Posterior vena cava (tissue), 2 donors: ENCODE data around the gene IL6ST. TPM values are rescaled to one million over a fixed set of nuclear protein-coding genes. Genes with fewer than 3 reads are reported as not detected.

Experiments used
- DNase-seq: peaks from one replicate; pipeline ENCODE4 v3.0.0-alpha.2; 2020; ENCODE audit warnings: low spot score
- intact Hi-C, 2 donors: fragments of 100-400 bp; cut with DNase I; formaldehyde crosslinking; loops; one replicate each; pipeline versions ENCODE4 v1.14.1 to v1.14.2; 2022 to 2023
- total RNA-seq, 2 donors: library from RNA; stranded (reverse); fragmentation: NEBNext Ultra II Directional; extraction: Animal tissue kit (Norgen Biotek cat#: 25700); gene quantifications; one replicate each; pipeline ENCODE4 v1.2.1, GENCODE V29; 2021
- donor health status: DM: yes; HTN: yes; CAD: no.
- donor health status: DM: yes; HTN: yes; CAD: no.

The IL6ST gene
- total RNA-seq, 2 donors from 2014 or later: 359 to 375 TPM

GRCh38 chr5:55927861-55928655 is 66.7 kb downstream of the IL6ST start:
- intact Hi-C loops: no loop called here
- DNase-seq: no peak

- intact Hi-C loops: no loop called here
- no peak for DNase-seq
Observed at GRCh38 chr5:55926476-55926875, 68.3 kb downstream of the IL6ST start.

- intact Hi-C loops: no loop called here
- no peak for DNase-seq
Observed at GRCh38 chr5:55925712-55926111, 69.1 kb downstream of the IL6ST start.

GRCh38 chr5:55925181-55925580 is 69.6 kb downstream of the IL6ST start:
- DNase-seq: no peak
- intact Hi-C loops: no loop called here

- intact Hi-C loops: no loop called here
- no peak for DNase-seq
Observed at GRCh38 chr5:55924744-55925143, 70.0 kb downstream of the IL6ST start.

- DNase-seq: no peak
- intact Hi-C loops: no loop called here
Observed at GRCh38 chr5:55923865-55924500, 70.8 kb downstream of the IL6ST start.

GRCh38 chr5:55923177-55923771 is 71.5 kb downstream of the IL6ST start:
- no peak for DNase-seq
- intact Hi-C loops: no loop called here

GRCh38 chr5:55921617-55922016 is 73.1 kb downstream of the IL6ST start:
- intact Hi-C loops: no loop called here
- DNase-seq: no peak

- intact Hi-C loops: no loop called here
- DNase-seq: no peak
Observed at GRCh38 chr5:55920784-55921183, 74.0 kb downstream of the IL6ST start.

GRCh38 chr5:55919625-55920024 is 75.1 kb downstream of the IL6ST start:
- intact Hi-C loops: no loop called here
- no peak for DNase-seq

- intact Hi-C loops: no loop called here
- no peak for DNase-seq
Observed at GRCh38 chr5:55918087-55919035, 76.4 kb downstream of the IL6ST start.

- intact Hi-C loops: no loop called here
- no peak for DNase-seq
Observed at GRCh38 chr5:55917402-55918086, 77.2 kb downstream of the IL6ST start.

- intact Hi-C loops: no loop called here
- DNase-seq: no peak
Observed at GRCh38 chr5:55916986-55917385, 77.8 kb downstream of the IL6ST start.

- intact Hi-C loops: no loop called here
- DNase-seq: no peak
Observed at GRCh38 chr5:55915783-55916182, 79.0 kb downstream of the IL6ST start.

GRCh38 chr5:55914971-55915370 is 79.8 kb downstream of the IL6ST start:
- intact Hi-C loops: no loop called here
- no peak for DNase-seq

GRCh38 chr5:55913466-55914413 is 81.0 kb downstream of the IL6ST start:
- intact Hi-C loops: no loop called here
- DNase-seq: no peak

GRCh38 chr5:55911784-55912653 is 82.7 kb downstream of the IL6ST start:
- intact Hi-C loops: no loop called here

More at GRCh38 chr5:55911784-55912653, 82.7 kb downstream of the IL6ST start:
- no peak for DNase-seq
